NCI-H1048 (cell line): ENCODE data around the gene ESF1.
"Not testable (repeated sequence)": the region's sequence is repeated elsewhere in the genome, so short reads cannot be mapped to it uniquely, and the experiment has no call there.

Source experiments
- DNase-seq: peaks from one replicate; lab custom pipeline; 2025; lab: John Stamatoyannopoulos, UW

ESF1 gene

GRCh38 chr20:13788167-13788834 is 3.6 kb upstream of the ESF1 start:
- peak; percentile 6 for DNase-seq

GRCh38 chr20:13786143-13786828 is 1.6 kb upstream of the ESF1 start:
- no peak for DNase-seq

GRCh38 chr20:13784271-13784892 is 337 bp downstream of the ESF1 start:
- no peak for DNase-seq

GRCh38 chr20:13783528-13783927 is 1.2 kb downstream of the ESF1 start:
- no peak for DNase-seq

GRCh38 chr20:13778827-13779226 is 5.9 kb downstream of the ESF1 start:
- no peak for DNase-seq

- no peak for DNase-seq
These were observed 7.5 kb downstream of the ESF1 start for GRCh38 chr20:13777171-13777601.

- DNase-seq, result no peak
These were observed 8.9 kb downstream of the ESF1 start for GRCh38 chr20:13775867-13776266.

- DNase-seq, result no peak
These were observed 12.2 kb downstream of the ESF1 start for GRCh38 chr20:13772529-13772928.

- no peak for DNase-seq
These were observed 12.8 kb downstream of the ESF1 start for GRCh38 chr20:13771853-13772453.

- no peak for DNase-seq
These were observed 14.6 kb downstream of the ESF1 start for GRCh38 chr20:13770141-13770540.

GRCh38 chr20:13765868-13766416 is 18.8 kb downstream of the ESF1 start:
- DNase-seq, result no peak

- DNase-seq, result no peak
These were observed 19.4 kb downstream of the ESF1 start for GRCh38 chr20:13765299-13765698.

GRCh38 chr20:13760451-13760946 is 24.2 kb downstream of the ESF1 start:
- not testable (repeated sequence) for DNase-seq

GRCh38 chr20:13758884-13759283 is 25.8 kb downstream of the ESF1 start:
- DNase-seq, result no peak

- DNase-seq, result no peak
These were observed 28.2 kb downstream of the ESF1 start for GRCh38 chr20:13756551-13756950.

- no peak for DNase-seq
These were observed 28.9 kb downstream of the ESF1 start for GRCh38 chr20:13755809-13756208.

GRCh38 chr20:13753436-13754036 is 31.2 kb downstream of the ESF1 start:
- DNase-seq, result no peak

- no peak for DNase-seq
These were observed 34.9 kb downstream of the ESF1 start for GRCh38 chr20:13749811-13750210.

GRCh38 chr20:13745784-13746183 is 38.9 kb downstream of the ESF1 start:
- no peak for DNase-seq

GRCh38 chr20:13744352-13744751 is 40.4 kb downstream of the ESF1 start:
- no peak for DNase-seq

- DNase-seq, result no peak
These were observed 42.8 kb downstream of the ESF1 start for GRCh38 chr20:13741879-13742278.
